DND-41 (cell line): ENCODE results near the gene AUH.

Experiments used
- CTCF ChIP-seq: IDR thresholded peaks from 2 replicates; pipeline ENCODE4 v1.5.1; 2012; ENCODE audit warnings: borderline replicate concordance, low read length, moderate library complexity, mild to moderate bottlenecking; ENCODE audit not compliant: poor library complexity, severe bottlenecking; ENCODE audit errors: extremely low read depth
- EZH2 ChIP-seq: IDR thresholded peaks from 3 replicates; pipeline ENCODE4 v1.6.1; 2012; ENCODE audit warnings: borderline replicate concordance, low read depth, mild to moderate bottlenecking, moderate library complexity, low read length, inconsistent platforms; ENCODE audit not compliant: severe bottlenecking

DNA sequence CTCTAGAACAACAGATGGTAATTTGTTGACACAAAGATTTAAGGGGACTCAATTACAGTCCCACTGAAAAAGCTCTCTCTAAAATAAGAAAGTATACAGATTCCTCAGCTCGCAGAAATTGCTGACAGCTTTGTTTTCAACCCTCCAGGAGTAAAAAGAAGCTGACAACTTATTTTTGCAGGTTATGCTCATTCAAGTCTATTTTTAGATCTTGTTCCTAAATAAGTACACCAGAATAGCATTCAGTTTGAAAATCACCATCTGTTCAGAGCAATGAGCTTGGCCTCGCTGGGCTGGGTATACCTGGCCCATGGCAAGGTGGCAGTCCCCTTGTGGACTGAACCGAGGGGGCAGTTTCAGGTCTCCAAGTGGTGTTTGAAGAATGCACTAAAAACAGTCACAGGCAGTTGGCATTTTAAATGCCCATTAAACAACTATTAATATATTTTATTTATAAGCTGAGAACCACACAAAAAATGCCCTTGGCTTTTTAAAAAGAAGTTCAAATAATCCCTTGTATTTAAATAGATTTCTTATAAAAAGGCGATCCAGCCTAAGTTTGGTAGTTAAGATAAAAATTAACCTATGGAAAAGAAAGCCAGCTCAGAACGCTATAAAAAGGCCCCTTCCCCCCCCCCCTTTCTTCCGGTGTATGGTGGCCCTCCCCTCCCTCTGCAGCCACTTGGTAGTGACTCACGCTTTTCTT, 169.2 kb downstream of the AUH start:
- no peak for TF ChIP-seq CTCF
- TF ChIP-seq EZH2 = no peak
